Mesenchymal stem cell (in vitro differentiated cells and primary cell): ENCODE data around the gene HNF4A.
A peak's percentile ranks its signal among the peaks of the same experiment; 100 is the strongest.

Experiments used
- DNase-seq: peaks from one replicate; pipeline ENCODE4 v3.0.0-alpha.2; 2013
- H2AFZ ChIP-seq: one replicate; pipeline ENCODE4 v1.6.1; 2013; ENCODE audit warnings: low read depth, mild to moderate bottlenecking, control low read depth, inconsistent platforms, low read length, moderate library complexity
- H2AK5ac ChIP-seq: 2 replicates; pipeline ENCODE4 v1.6.1; 2013; ENCODE audit warnings: low read length, moderate library complexity, mild to moderate bottlenecking, inconsistent platforms; ENCODE audit not compliant: severe bottlenecking
- H2BK120ac ChIP-seq: one replicate; pipeline ENCODE4 v1.6.1; 2013; ENCODE audit warnings: low read depth, mild to moderate bottlenecking, inconsistent platforms, low read length, moderate library complexity
- H2BK12ac ChIP-seq, 2 experiments: one replicate each; pipeline ENCODE4 v1.6.1; 2013; ENCODE audit warnings: inconsistent platforms in 2 of 2, low read length in 2 of 2, mild to moderate bottlenecking in 2 of 2, moderate library complexity in 2 of 2, control low read depth in 1 of 2
- H2BK15ac ChIP-seq: one replicate; pipeline ENCODE4 v1.6.1; 2013; ENCODE audit warnings: mild to moderate bottlenecking, low read depth, inconsistent platforms; ENCODE audit not compliant: poor library complexity, severe bottlenecking
- H2BK5ac ChIP-seq: 2 replicates; pipeline ENCODE4 v1.6.1; 2013; ENCODE audit warnings: low read depth, mild to moderate bottlenecking, low read length, control low read depth, inconsistent platforms; ENCODE audit not compliant: poor library complexity, severe bottlenecking
- H3K14ac ChIP-seq, 2 experiments: one replicate each; pipeline ENCODE4 v1.6.1; 2013; ENCODE audit warnings: inconsistent platforms in 2 of 2, low read length in 2 of 2, control low read depth in 1 of 2, mild to moderate bottlenecking in 1 of 2, moderate library complexity in 1 of 2
- H3K18ac ChIP-seq, 2 experiments: one replicate each; pipeline ENCODE4 v1.6.1; 2013; ENCODE audit warnings: inconsistent platforms in 2 of 2, low read length in 2 of 2, control low read depth in 1 of 2, low read depth in 1 of 2, mild to moderate bottlenecking in 1 of 2
- H3K23ac ChIP-seq, 2 experiments: one replicate each; pipeline ENCODE4 v1.6.1; 2013; ENCODE audit warnings: inconsistent platforms in 2 of 2, low read length in 2 of 2, mild to moderate bottlenecking in 2 of 2, moderate library complexity in 2 of 2, control low read depth in 1 of 2
- H3K27ac ChIP-seq: 2 replicates; pipeline ENCODE4 v1.5.1; 2013; ENCODE audit warnings: mild to moderate bottlenecking, moderate library complexity, low read length, control low read depth, inconsistent platforms; ENCODE audit not compliant: poor library complexity, severe bottlenecking
- H3K27me3 ChIP-seq, 2 experiments: 2 replicates each; pipeline versions ENCODE4 v1.6.1 to v1.7.0; 2013; ENCODE audit warnings: low read length in 2 of 2, mild to moderate bottlenecking in 2 of 2, moderate library complexity in 2 of 2, control low read depth in 1 of 2, inconsistent platforms in 1 of 2; ENCODE audit not compliant: control insufficient read depth in 1 of 2, insufficient read depth in 1 of 2
- H3K36me3 ChIP-seq, 2 experiments: 2 replicates each; pipeline versions ENCODE4 v1.6.1 to v1.7.0; 2013; ENCODE audit warnings: low read length in 2 of 2, control low read depth in 1 of 2, inconsistent platforms in 1 of 2, low read depth in 1 of 2, mild to moderate bottlenecking in 1 of 2; ENCODE audit not compliant: insufficient read depth in 2 of 2, control insufficient read depth in 1 of 2
- H3K4ac ChIP-seq, 2 experiments: one replicate each; pipeline ENCODE4 v1.6.1; 2013; ENCODE audit warnings: inconsistent platforms in 2 of 2, low read length in 2 of 2, mild to moderate bottlenecking in 2 of 2, moderate library complexity in 2 of 2, control low read depth in 1 of 2, low read depth in 1 of 2
- H3K4me1 ChIP-seq: 2 replicates; pipeline ENCODE4 v1.6.1; 2013; ENCODE audit warnings: low read depth, low read length, control low read depth; ENCODE audit not compliant: control insufficient read depth, insufficient read depth
- H3K4me2 ChIP-seq: 2 replicates; pipeline ENCODE4 v1.6.1; 2013; ENCODE audit warnings: low read length, mild to moderate bottlenecking, inconsistent platforms; ENCODE audit not compliant: poor library complexity, severe bottlenecking
- H3K4me3 ChIP-seq, 2 experiments: 2 replicates each; pipeline versions ENCODE4 v1.5.1 to v1.7.0; 2013; ENCODE audit warnings: low read length in 2 of 2, mild to moderate bottlenecking in 2 of 2, control low read depth in 1 of 2, low read depth in 1 of 2; ENCODE audit not compliant: insufficient read depth in 1 of 2
- H3K79me1 ChIP-seq: replicated peaks from 2 replicates; pipeline ENCODE4 v1.6.1; 2013; ENCODE audit warnings: mild to moderate bottlenecking, control low read depth, low read length, inconsistent platforms; ENCODE audit not compliant: poor library complexity, severe bottlenecking
- H3K9ac ChIP-seq: 2 replicates; pipeline ENCODE4 v1.7.0; 2013; ENCODE audit warnings: mild to moderate bottlenecking, low read length, moderate library complexity
- H3K9me3 ChIP-seq: 2 replicates; pipeline ENCODE4 v1.7.0; 2013; ENCODE audit warnings: mild to moderate bottlenecking, low read length; ENCODE audit not compliant: control insufficient read depth
- H4K8ac ChIP-seq: one replicate; pipeline ENCODE4 v1.6.1; 2013; ENCODE audit warnings: inconsistent platforms, mild to moderate bottlenecking, low read length, moderate library complexity
- H4K91ac ChIP-seq: one replicate; pipeline ENCODE4 v1.6.1; 2013; ENCODE audit warnings: mild to moderate bottlenecking, low read length, inconsistent platforms
- WGBS: methylation state at CpG from one replicate; pipeline ENCODE4 v1.1.7; 2013; ENCODE audit warnings: mixed read lengths; 5-methylcytosine and 5-hydroxymethylcytosine counted together

The HNF4A gene

DNA sequence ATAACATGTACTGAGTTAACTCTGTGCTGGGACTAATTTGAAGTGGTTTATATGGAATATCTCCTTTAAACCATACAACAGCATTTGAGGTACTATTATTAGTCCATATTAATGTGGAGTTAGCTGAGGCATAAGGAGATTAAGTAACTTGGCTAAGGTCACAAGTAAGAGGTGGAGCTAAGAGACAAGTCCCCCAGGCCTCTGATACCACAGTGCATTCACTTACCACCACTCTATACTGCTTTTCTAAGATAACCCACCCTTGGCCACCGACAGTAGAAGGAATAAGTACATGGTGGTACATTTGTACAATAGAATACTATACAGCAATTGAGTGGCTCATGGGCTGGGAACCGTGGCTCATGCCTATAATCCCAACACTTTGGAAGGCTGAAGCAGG, 103.8 kb downstream of the HNF4A start:
- H2BK5ac ChIP-seq: no peak overlapping the region
- H3K27me3 ChIP-seq: peaks cover 0 to 10% of the 10 kb centered on the region in 2 experiments
- peaks cover 4% of the 10 kb centered on the region for H3K4me1 ChIP-seq
- H3K9me3 ChIP-seq: no peaks in the 10 kb centered on the region
- H3K4ac ChIP-seq: no peak overlapping the region
- H2AK5ac ChIP-seq: no peak overlapping the region
- H3K23ac ChIP-seq: no peak overlapping the region
- 60% methylated on average over 1 of the region's 2 CpGs for WGBS
- H3K36me3 ChIP-seq: no peaks in the 10 kb centered on the region
- H2AFZ ChIP-seq: no peak overlapping the region
- H2BK15ac ChIP-seq: no peak overlapping the region
- no peak overlapping the region for H3K18ac ChIP-seq
- no peak overlapping the region for H4K8ac ChIP-seq
- no peak overlapping the region for H3K9ac ChIP-seq
- no peak overlapping the region for H3K14ac ChIP-seq
- no peak overlapping the region for H3K4me2 ChIP-seq
- no peak for DNase-seq
- no peaks in the 10 kb centered on the region for H3K79me1 ChIP-seq
- no peak overlapping the region for H2BK12ac ChIP-seq
- no peak overlapping the region for H2BK120ac ChIP-seq
- H4K91ac ChIP-seq: no peak overlapping the region
- H3K4me3 ChIP-seq: no peak overlapping the region
- H3K27ac ChIP-seq: no peak overlapping the region

DNA sequence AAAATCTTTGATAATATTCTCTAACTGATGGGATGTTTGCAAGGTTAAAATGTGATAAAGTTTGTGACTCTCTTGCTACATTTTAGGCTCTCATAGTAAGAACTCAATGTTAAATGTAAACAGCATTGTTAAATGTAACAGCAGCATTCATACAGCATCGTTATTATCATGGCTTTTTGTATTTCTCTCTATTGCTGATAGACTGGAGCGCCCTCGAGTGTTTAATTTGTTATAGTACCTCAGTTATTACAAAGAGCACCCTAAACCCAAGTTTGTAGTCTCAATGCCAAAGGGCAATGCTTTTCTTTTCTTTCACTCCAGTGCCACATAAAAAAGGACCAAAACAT, 105.3 kb downstream of the HNF4A start:
- Histone ChIP-seq H4K8ac (no peak overlapping the region), H3K9ac (no peak overlapping the region), H3K79me1 (no peaks in the 10 kb centered on the region), H3K4me1 (no peaks in the 10 kb centered on the region), H3K4ac (no peak overlapping the region), H3K4me2 (no peak overlapping the region), H2BK12ac (no peak overlapping the region), H3K23ac (no peak overlapping the region), H2BK15ac (no peak overlapping the region), H3K14ac (no peak overlapping the region), H3K27me3 (peaks cover 3 to 10% of the 10 kb centered on the region in 2 experiments), H3K18ac (no peak overlapping the region), H3K4me3 (no peak overlapping the region), H3K27ac (no peak overlapping the region), H2AFZ (no peak overlapping the region), H3K9me3 (no peaks in the 10 kb centered on the region), H4K91ac (no peak overlapping the region), H2AK5ac (no peak overlapping the region), H3K36me3 (no peaks in the 10 kb centered on the region), H2BK5ac (no peak overlapping the region), H2BK120ac (no peak overlapping the region)
- 45% methylated on average over 3 of the region's 3 CpGs for WGBS
- peak; percentile 21 for DNase-seq

DNA sequence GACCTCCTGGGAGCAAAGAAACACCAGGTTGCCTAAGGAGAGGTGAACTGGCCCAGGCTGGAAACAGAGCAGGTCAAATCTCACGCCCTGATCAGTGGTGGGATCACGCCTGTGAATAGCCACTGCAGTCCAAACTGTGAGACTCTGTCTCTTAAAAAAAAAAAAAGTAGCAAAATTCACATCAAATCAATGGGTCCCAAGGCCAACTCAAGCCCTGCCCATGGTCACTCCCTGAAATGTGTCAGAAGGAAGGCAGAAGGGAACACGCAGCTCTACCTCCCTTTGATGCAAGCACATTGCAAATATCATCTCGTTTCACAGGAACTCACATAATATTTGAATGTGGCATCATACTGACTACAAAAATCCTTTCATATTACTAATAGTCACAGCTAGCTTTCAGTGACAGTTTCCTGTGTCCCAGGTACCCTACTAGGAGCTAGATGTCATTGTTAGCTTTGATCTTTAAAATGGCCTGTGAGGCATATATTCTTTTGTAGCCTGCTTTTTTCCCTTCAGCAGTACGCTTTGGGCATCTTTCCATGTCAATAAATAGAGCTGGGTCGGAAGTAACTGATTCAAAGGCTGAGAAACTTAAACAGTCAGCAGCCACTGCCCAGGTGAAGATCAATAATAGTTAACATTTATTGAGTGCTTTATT, 105.8 kb downstream of the HNF4A start:
- Histone ChIP-seq H4K91ac (no peak overlapping the region), H3K9ac (no peak overlapping the region), H3K27me3 (peaks cover 3 to 10% of the 10 kb centered on the region in 2 experiments), H3K14ac (no peak overlapping the region), H2BK15ac (no peak overlapping the region), H2AFZ (no peak overlapping the region), H4K8ac (no peak overlapping the region), H3K4me1 (no peaks in the 10 kb centered on the region), H3K36me3 (no peaks in the 10 kb centered on the region), H3K9me3 (no peaks in the 10 kb centered on the region), H3K4ac (no peak overlapping the region), H3K23ac (no peak overlapping the region), H3K27ac (no peak overlapping the region), H2AK5ac (no peak overlapping the region), H2BK120ac (no peak overlapping the region), H3K4me2 (no peak overlapping the region), H3K4me3 (no peak overlapping the region), H2BK12ac (no peak overlapping the region), H3K79me1 (no peaks in the 10 kb centered on the region), H3K18ac (no peak overlapping the region), H2BK5ac (no peak overlapping the region)
- DNase-seq: no peak
- WGBS: 86% methylated on average over 6 of the region's 6 CpGs

DNA sequence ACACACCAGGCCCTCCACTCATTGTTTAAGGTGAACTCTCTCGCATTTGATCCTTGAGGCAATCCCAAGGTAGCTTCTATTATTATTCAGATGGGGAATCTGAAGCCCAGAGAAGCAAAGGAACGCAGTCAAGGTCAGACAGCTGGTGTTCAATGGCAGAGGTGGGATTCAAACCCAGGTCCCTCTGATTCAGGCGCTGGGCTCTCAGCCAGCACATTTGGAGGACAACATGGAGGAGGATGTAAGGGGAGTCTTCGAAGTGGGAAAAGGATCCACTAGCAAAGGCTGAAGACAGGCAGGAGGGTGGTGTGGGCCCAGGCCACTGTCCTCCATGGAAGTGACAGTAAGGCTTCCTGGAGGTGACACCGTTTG, 106.3 kb downstream of the HNF4A start:
- H3K4me3 ChIP-seq: no peak overlapping the region
- no peak overlapping the region for H4K8ac ChIP-seq
- no peak overlapping the region for H3K14ac ChIP-seq
- no peak overlapping the region for H2BK120ac ChIP-seq
- H3K27ac ChIP-seq: no peak overlapping the region
- no peak overlapping the region for H2AFZ ChIP-seq
- no peak overlapping the region for H4K91ac ChIP-seq
- no peak overlapping the region for H3K4me2 ChIP-seq
- H3K23ac ChIP-seq: no peak overlapping the region
- no peak overlapping the region for H3K9ac ChIP-seq
- peaks cover 3 to 10% of the 10 kb centered on the region in 2 experiments for H3K27me3 ChIP-seq
- H3K9me3 ChIP-seq: no peaks in the 10 kb centered on the region
- H3K18ac ChIP-seq: no peak overlapping the region
- no peak for DNase-seq
- no peaks in the 10 kb centered on the region for H3K4me1 ChIP-seq
- no peak overlapping the region for H2AK5ac ChIP-seq
- H3K79me1 ChIP-seq: no peaks in the 10 kb centered on the region
- no peak overlapping the region for H3K4ac ChIP-seq
- H2BK5ac ChIP-seq: no peak overlapping the region
- no peaks in the 10 kb centered on the region for H3K36me3 ChIP-seq
- no peak overlapping the region for H2BK12ac ChIP-seq
- WGBS: 88% methylated on average over 5 of the region's 5 CpGs
- H2BK15ac ChIP-seq: no peak overlapping the region
